NCI-H2171 (cell line): Measurements from ENCODE around the gene C4B.
"Not testable (repeated sequence)": the region's sequence is repeated elsewhere in the genome, so short reads cannot be mapped to it uniquely, and the experiment has no call there.

Experiments used
- DNase-seq: peaks from one replicate; lab custom pipeline; 2025; lab: John Stamatoyannopoulos, UW

The C4B gene

GRCh38 chr6:32014547-32014946 lies at the start of gene C4B:
Gene C4B, plus strand, starts transcription at chr6:32014795. Its CDS starts 51 bp downstream, at chr6:32014846.
- not testable (repeated sequence) for DNase-seq

- no peak for DNase-seq
These were observed 48.9 kb upstream of the C4B start for GRCh38 chr6:31965700-31966099.

- DNase-seq, result no peak
These were observed 48.1 kb upstream of the C4B start for GRCh38 chr6:31966506-31966905.

- DNase-seq, result no peak
These were observed 47.3 kb upstream of the C4B start for GRCh38 chr6:31966997-31967925.

- DNase-seq, result no peak
These were observed 46.7 kb upstream of the C4B start for GRCh38 chr6:31967926-31968320.

- no peak for DNase-seq
These were observed 46.3 kb upstream of the C4B start for GRCh38 chr6:31968326-31968725.

GRCh38 chr6:31968791-31969711 lies 45.5 kb upstream of the C4B start:
- DNase-seq, result no peak

- no peak for DNase-seq
These were observed 44.6 kb upstream of the C4B start for GRCh38 chr6:31969712-31970603.

GRCh38 chr6:31970604-31971271 lies 43.9 kb upstream of the C4B start:
- DNase-seq, result peak; percentile 71

- no peak for DNase-seq
These were observed 43.2 kb upstream of the C4B start for GRCh38 chr6:31971279-31971992.

GRCh38 chr6:31971993-31972708 lies 42.4 kb upstream of the C4B start, which contains the start of gene DXO:
Gene DXO, minus strand, starts transcription at chr6:31972138. Its CDS starts 463 bp downstream, at chr6:31971675.
- peak; percentile 100 for DNase-seq

GRCh38 chr6:31972709-31973350 lies 41.8 kb upstream of the C4B start:
- no peak for DNase-seq

- DNase-seq, result not testable (repeated sequence)
These were observed 38.5 kb upstream of the C4B start for GRCh38 chr6:31976065-31976464.

- DNase-seq, result no peak
These were observed 36.7 kb upstream of the C4B start for GRCh38 chr6:31977816-31978431.

GRCh38 chr6:31978831-31979230 lies 35.8 kb upstream of the C4B start:
- DNase-seq, result no peak

GRCh38 chr6:31979238-31979898 lies 35.2 kb upstream of the C4B start:
- no peak for DNase-seq

GRCh38 chr6:31980195-31980876 lies 34.3 kb upstream of the C4B start:
- not testable (repeated sequence) for DNase-seq
